ENCODE data around the gene BRSK1.

Gene BRSK1

DNA sequence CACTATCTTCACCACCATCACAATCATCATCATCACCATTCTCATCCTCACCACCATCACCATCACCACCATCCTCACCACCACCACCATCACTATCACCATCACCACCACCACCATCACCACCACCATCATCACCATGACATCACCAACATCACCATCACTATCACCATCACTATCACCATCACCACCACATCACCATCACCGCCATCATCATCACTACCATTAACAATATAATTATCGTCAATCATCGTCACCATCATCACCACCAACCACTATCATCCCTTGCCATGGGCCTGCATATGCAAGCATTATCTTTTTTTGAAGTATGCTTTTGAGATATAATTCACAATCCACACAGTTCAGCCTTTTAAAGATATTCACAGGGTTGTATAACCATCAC lies 17.4 kb upstream of the BRSK1 start:
- Histone ChIP-seq H3K27ac (ENCODE audit: low read depth, low read length) (no peak overlapping the region), H3K9me3 (ENCODE audit: low read length) (no peaks in the 10 kb centered on the region), H3K9ac (ENCODE audit: low read length) (no peak overlapping the region), H3K4me3 (ENCODE audit: low read depth in 1 of 2, low read length in 2 of 2) (no peak overlapping the region), H3K27me3 (ENCODE audit: control insufficient read depth in 1 of 2, insufficient read depth in 2 of 2, low read length in 2 of 2) (no peaks in the 10 kb centered on the region), H3K4me1 (ENCODE audit: insufficient read depth, low read length) (no peaks in the 10 kb centered on the region), H3K36me3 (ENCODE audit: insufficient read depth, low read length) (peaks cover 8% of the 10 kb centered on the region)

DNA sequence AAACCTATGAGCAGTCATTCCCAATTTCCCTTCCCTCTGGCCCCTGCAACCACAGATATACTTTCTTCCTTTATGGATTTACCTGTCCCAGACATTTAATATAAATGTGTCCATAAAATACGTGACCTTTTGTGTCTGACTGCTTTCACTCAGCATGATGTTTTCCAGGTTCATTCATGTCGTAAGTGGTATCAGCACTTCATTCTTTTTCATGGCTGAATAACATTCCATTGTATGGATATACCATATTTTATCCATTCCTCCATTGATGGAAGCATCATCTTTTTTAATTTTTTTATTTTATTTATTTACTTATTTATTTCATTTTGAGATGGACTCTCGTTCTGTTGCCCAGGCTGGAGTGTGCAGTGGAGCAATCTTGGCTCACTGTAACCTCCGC lies 17.0 kb upstream of the BRSK1 start:
- H3K4me3 ChIP-seq (ENCODE audit: low read depth in 1 of 2, low read length in 2 of 2): no peak overlapping the region
- H3K9me3 ChIP-seq (ENCODE audit: low read length): no peaks in the 10 kb centered on the region
- H3K27me3 ChIP-seq (ENCODE audit: control insufficient read depth in 1 of 2, insufficient read depth in 2 of 2, low read length in 2 of 2): no peaks in the 10 kb centered on the region
- H3K4me1 ChIP-seq (ENCODE audit: insufficient read depth, low read length): no peaks in the 10 kb centered on the region
- no peak overlapping the region for H3K27ac ChIP-seq (ENCODE audit: low read depth, low read length)
- peaks cover 11% of the 10 kb centered on the region for H3K36me3 ChIP-seq (ENCODE audit: insufficient read depth, low read length)
- H3K9ac ChIP-seq (ENCODE audit: low read length): no peak overlapping the region

DNA sequence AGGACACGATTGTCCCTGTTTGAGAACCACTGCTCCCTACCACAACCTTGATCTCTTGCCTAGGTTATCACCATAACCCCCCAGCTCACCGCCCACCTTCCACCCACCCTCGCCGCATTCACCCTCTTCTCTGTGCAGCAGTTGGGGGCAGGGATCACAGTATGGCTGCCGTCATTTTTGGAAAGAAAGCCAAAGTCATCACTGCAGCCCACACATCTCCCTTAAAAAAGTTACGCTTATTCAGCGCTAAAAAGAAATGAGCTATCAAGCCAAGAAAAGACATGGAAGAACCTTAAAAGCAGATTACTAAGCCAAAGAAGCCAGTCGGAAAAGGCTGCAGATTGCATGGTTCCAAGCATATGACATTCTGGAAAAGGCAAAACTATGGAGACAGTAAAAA lies 14.5 kb upstream of the BRSK1 start:
- Histone ChIP-seq H3K27me3 (ENCODE audit: control insufficient read depth in 1 of 2, insufficient read depth in 2 of 2, low read length in 2 of 2) (no peaks in the 10 kb centered on the region), H3K4me1 (ENCODE audit: insufficient read depth, low read length) (no peaks in the 10 kb centered on the region), H3K9ac (ENCODE audit: low read length) (no peak overlapping the region), H3K27ac (ENCODE audit: low read depth, low read length) (no peak overlapping the region), H3K4me3 (ENCODE audit: low read depth in 1 of 2, low read length in 2 of 2) (no peak overlapping the region), H3K36me3 (ENCODE audit: insufficient read depth, low read length) (peaks cover 28% of the 10 kb centered on the region), H3K9me3 (ENCODE audit: low read length) (no peaks in the 10 kb centered on the region)

DNA sequence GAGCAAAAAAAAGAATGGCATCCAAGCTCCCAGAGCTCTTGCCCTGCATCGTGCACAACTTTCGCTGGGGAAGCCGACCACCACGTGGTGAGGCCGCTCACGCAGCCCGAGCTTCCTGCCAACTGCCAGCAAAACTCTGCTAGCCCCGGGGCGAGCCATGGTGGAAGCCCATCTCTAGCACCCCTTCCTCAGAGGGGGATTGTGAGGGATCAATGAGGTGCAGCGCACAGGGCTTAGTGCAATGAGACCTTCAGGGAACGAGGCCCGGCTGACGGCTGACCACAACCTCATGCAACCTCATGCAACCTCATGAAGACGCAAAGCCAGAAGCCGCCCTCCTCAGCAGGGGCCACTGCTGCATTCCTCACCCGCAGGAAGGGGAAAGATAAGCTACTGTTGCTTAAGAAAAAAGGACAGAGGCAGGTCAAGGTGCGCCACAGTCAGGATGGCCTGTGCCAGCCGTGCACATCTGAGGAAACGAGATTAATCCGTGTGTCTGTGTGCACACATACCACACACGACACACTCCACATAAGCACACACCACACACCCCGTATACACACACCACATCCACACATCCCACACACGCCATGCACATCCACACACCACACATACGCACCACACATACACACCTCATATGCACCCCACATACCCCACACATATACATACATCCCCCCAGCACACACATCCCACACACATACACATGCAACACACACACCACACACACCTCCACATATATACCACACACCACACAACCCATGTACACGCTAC lies 13.4 kb upstream of the BRSK1 start:
- Histone ChIP-seq H3K9ac (ENCODE audit: low read length) (no peak overlapping the region), H3K9me3 (ENCODE audit: low read length) (no peaks in the 10 kb centered on the region), H3K27ac (ENCODE audit: low read depth, low read length) (no peak overlapping the region), H3K27me3 (ENCODE audit: control insufficient read depth in 1 of 2, insufficient read depth in 2 of 2, low read length in 2 of 2) (no peaks in the 10 kb centered on the region), H3K4me3 (ENCODE audit: low read depth in 1 of 2, low read length in 2 of 2) (no peak overlapping the region), H3K4me1 (ENCODE audit: insufficient read depth, low read length) (no peaks in the 10 kb centered on the region), H3K36me3 (ENCODE audit: insufficient read depth, low read length) (peaks cover 28% of the 10 kb centered on the region)

DNA sequence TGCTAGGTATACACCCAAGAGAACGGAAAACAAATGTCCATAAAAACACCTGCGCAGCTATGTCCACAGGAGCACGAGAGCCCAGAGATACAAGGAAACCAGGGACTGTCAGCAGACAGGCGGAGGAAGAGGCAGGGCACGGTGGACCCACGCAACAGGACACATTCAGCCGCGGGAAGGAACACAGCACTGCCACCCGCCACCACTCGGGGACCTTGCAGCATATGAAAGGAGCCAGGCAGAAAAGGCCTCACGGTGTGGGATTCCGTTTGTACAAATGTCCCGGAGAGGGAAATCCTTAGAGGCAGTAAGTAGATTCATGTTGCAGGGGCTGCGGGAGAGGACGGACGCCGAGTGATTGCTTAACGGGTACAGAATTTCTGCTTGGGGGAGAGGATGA lies 11.7 kb upstream of the BRSK1 start:
- Histone ChIP-seq H3K4me1 (ENCODE audit: insufficient read depth, low read length) (no peaks in the 10 kb centered on the region), H3K27ac (ENCODE audit: low read depth, low read length) (no peak overlapping the region), H3K36me3 (ENCODE audit: insufficient read depth, low read length) (peaks cover 35% of the 10 kb centered on the region), H3K9me3 (ENCODE audit: low read length) (no peaks in the 10 kb centered on the region), H3K4me3 (ENCODE audit: low read depth in 1 of 2, low read length in 2 of 2) (no peak overlapping the region), H3K27me3 (ENCODE audit: control insufficient read depth in 1 of 2, insufficient read depth in 2 of 2, low read length in 2 of 2) (no peaks in the 10 kb centered on the region), H3K9ac (ENCODE audit: low read length) (no peak overlapping the region)

DNA sequence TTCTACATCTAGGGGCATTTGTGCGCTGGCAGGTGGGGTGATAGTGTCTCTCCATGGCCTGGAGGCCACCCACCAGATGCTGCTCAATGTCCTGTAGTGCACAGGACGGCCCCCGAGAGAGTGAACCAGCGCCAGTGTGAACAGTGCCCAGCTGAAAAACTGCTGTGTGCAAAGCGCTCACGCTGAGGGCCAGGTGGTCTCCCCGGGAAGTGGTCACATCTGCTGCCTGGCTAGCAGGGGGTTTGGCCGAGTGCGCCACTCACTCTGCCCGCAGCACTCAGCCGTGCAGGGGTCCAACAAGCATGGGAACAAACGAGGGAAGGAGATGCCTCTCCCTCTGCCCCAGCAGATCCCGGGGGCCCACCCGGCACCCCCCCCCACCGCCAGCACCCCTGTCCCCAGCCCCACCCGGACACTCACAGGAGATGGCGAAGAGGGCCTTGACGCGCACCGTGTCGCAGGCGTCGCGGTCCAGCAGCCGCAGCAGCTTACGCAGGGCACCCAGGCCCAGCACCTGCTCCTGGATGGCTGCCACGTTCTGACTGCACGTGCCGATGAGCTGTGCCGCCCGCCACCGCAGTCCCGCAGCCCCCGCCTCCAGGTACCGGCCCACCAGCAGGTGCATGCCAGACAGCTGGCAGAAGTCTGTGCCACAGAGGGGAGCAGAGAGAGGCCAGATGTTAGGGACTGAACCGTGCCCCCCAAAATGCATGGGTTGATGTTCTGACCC lies 9.7 kb upstream of the BRSK1 start:
- peaks cover 3% of the 10 kb centered on the region for H3K4me1 ChIP-seq (ENCODE audit: insufficient read depth, low read length)
- no peaks in the 10 kb centered on the region for H3K9me3 ChIP-seq (ENCODE audit: low read length)
- no peak overlapping the region for H3K9ac ChIP-seq (ENCODE audit: low read length)
- H3K4me3 ChIP-seq (ENCODE audit: low read depth in 1 of 2, low read length in 2 of 2): no peak overlapping the region
- H3K27me3 ChIP-seq (ENCODE audit: control insufficient read depth in 1 of 2, insufficient read depth in 2 of 2, low read length in 2 of 2): no peaks in the 10 kb centered on the region
- H3K36me3 ChIP-seq (ENCODE audit: insufficient read depth, low read length): peaks cover 39% of the 10 kb centered on the region
- no peak overlapping the region for H3K27ac ChIP-seq (ENCODE audit: low read depth, low read length)

DNA sequence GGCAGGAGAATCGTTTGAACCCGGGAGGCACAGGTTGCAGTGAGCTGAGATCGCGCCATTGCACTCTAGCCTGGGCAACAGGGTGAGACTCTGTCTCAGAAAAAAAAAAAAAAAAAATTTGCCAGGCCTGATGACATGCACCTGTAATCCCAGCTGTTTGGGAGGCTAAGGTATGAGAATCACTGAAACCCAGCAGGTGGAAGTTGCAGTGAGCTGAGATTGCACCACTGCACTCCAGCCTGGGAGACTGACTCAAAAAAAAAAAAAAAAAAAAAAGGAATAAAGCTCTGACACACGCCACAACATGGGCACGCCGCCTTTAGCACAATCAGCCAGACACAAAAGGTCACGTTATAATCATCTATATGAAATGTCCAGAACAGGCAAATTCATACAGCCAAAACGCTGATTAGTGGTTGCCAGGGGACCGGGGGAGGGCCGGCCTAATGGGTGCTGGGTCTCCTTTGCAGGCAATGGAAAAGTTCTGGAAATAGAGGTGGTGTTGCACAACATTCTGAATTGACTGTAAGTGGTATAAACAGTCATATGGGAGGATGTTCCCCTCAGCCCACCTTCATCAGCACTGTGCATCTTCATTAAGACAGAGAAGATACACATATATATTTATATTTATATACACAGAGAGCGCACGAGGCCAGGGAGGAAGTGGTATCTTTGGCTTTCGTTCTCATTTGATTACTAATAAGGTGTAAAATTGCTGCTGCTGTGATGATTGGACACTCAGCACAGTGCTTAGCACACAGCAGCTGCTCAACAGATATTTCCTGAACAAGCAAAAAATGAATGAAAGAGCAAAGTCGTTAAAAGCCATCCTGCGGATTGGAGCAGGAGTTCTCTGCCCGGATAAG lies 7.7 kb upstream of the BRSK1 start:
- H3K27me3 ChIP-seq (ENCODE audit: control insufficient read depth in 1 of 2, insufficient read depth in 2 of 2, low read length in 2 of 2): no peaks in the 10 kb centered on the region
- H3K4me1 ChIP-seq (ENCODE audit: insufficient read depth, low read length): peaks cover 14% of the 10 kb centered on the region
- no peak overlapping the region for H3K9ac ChIP-seq (ENCODE audit: low read length)
- no peak overlapping the region for H3K4me3 ChIP-seq (ENCODE audit: low read depth in 1 of 2, low read length in 2 of 2)
- H3K9me3 ChIP-seq (ENCODE audit: low read length): no peaks in the 10 kb centered on the region
- peaks cover 31% of the 10 kb centered on the region for H3K36me3 ChIP-seq (ENCODE audit: insufficient read depth, low read length)
- H3K27ac ChIP-seq (ENCODE audit: low read depth, low read length): no peak overlapping the region

DNA sequence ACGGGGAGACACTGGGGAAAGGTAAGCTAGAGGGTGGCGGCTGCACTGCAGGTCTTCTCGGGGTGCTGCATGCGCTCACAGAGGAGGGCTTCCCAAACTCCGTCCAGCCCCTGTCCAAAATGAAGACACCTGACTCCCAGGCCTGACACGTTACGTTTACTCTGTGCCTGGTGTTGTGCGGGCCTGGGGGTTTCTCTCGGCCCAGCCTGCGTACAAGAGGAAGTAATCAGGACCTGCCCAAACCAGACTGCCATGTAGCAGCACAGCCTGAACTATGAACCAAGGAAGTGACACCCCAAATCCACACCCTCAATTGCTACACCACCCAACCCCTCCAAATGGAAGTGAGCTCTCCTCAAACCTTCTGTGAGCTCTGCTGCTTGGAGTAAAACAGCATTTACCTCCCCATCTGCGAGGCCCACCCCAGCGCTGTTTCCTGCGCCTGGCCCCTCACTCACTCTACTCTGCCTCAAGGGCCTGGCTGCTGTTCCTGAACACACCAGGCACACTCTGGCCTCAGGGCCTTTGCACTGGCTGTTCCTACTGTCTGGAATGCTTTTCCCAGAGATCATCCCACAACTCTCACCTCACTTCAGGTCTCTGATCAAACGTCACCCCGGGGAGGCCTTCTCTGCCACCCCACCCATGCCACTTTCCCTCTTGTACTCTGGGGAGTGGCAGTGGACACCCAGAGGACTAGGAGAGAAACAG lies 6.9 kb upstream of the BRSK1 start:
- Histone ChIP-seq H3K27ac (ENCODE audit: low read depth, low read length) (no peak overlapping the region), H3K4me1 (ENCODE audit: insufficient read depth, low read length) (peaks cover 14% of the 10 kb centered on the region), H3K9ac (ENCODE audit: low read length) (no peak overlapping the region), H3K4me3 (ENCODE audit: low read depth in 1 of 2, low read length in 2 of 2) (no peak overlapping the region), H3K9me3 (ENCODE audit: low read length) (no peaks in the 10 kb centered on the region), H3K36me3 (ENCODE audit: insufficient read depth, low read length) (peaks cover 27% of the 10 kb centered on the region), H3K27me3 (ENCODE audit: control insufficient read depth in 1 of 2, insufficient read depth in 2 of 2, low read length in 2 of 2) (no peaks in the 10 kb centered on the region)

DNA sequence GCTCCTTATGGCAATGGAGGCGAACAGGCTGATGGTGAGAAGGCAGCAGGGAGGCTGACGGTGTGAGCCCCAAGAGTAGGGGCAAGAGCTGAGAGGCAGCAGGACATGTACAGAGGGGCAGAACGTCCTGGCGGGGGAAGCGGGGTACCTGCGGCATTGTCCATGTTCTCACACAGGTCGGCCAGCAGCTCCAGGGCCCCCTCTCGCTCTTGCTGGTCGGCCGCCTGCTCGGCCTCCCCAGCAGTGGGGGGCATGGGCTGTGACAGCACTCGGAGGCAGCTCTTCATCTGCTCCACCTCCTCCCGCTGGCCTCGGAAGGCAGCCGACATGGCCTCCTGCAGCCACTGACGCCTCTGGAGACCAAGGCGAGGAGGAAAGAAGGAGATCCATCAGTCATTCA lies 6.3 kb upstream of the BRSK1 start:
- Histone ChIP-seq H3K9ac (ENCODE audit: low read length) (no peak overlapping the region), H3K27me3 (ENCODE audit: control insufficient read depth in 1 of 2, insufficient read depth in 2 of 2, low read length in 2 of 2) (no peaks in the 10 kb centered on the region), H3K9me3 (ENCODE audit: low read length) (no peaks in the 10 kb centered on the region), H3K4me3 (ENCODE audit: low read depth in 1 of 2, low read length in 2 of 2) (no peak overlapping the region), H3K4me1 (ENCODE audit: insufficient read depth, low read length) (peaks cover 14% of the 10 kb centered on the region), H3K27ac (ENCODE audit: low read depth, low read length) (no peak overlapping the region), H3K36me3 (ENCODE audit: insufficient read depth, low read length) (peaks cover 22% of the 10 kb centered on the region)

DNA sequence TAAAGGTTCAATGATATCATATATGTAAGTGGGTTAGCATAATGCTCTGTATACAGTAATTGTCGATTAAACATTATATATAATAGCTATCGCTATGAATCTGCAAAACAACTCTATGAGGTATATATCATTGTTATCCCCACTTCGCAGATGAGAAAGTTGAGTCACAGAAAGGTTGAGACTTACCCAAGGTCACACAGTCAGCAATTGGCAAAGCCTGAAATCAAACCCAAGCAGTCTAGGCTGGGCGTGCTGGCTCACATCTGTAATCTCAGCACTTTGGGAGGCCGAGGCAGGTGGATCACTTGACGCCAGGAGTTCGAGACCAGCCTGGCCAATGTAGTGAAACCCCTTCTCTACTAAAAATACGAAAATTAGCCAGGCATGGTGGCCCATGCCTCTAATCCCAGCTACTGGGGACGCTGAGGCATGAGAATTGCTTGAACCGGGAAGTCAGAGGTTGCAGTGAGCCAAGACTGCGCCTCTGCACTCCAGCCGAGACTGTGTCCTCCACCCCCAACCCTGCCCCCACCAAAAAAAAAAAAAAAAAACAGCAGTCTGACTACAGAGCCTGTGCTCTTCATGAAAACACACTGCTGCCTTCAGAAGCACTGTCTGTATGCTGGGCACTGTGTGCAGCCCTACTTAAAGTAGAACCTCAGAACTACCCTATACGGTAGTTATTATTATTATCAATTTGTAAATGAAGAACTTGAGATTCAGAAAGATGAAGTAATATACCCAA lies 5.2 kb upstream of the BRSK1 start:
- Histone ChIP-seq H3K9me3 (ENCODE audit: low read length) (no peaks in the 10 kb centered on the region), H3K4me3 (ENCODE audit: low read depth in 1 of 2, low read length in 2 of 2) (no peak overlapping the region), H3K4me1 (ENCODE audit: insufficient read depth, low read length) (peaks cover 18% of the 10 kb centered on the region), H3K27me3 (ENCODE audit: control insufficient read depth in 1 of 2, insufficient read depth in 2 of 2, low read length in 2 of 2) (no peaks in the 10 kb centered on the region), H3K36me3 (ENCODE audit: insufficient read depth, low read length) (peaks cover 16% of the 10 kb centered on the region), H3K9ac (ENCODE audit: low read length) (no peak overlapping the region), H3K27ac (ENCODE audit: low read depth, low read length) (no peak overlapping the region)
